GM12872 (cell line): ENCODE results near the gene SYCP2.

ENCODE experiments used
- TF ChIP-seq, protein P1 (sequence below): IDR thresholded peaks from 3 replicates; pipeline ENCODE4 v1.5.1; 2011; ENCODE audit warnings: low read depth, mild to moderate bottlenecking, low read length, moderate library complexity; ENCODE audit not compliant: insufficient read depth

Gene SYCP2

DNA sequence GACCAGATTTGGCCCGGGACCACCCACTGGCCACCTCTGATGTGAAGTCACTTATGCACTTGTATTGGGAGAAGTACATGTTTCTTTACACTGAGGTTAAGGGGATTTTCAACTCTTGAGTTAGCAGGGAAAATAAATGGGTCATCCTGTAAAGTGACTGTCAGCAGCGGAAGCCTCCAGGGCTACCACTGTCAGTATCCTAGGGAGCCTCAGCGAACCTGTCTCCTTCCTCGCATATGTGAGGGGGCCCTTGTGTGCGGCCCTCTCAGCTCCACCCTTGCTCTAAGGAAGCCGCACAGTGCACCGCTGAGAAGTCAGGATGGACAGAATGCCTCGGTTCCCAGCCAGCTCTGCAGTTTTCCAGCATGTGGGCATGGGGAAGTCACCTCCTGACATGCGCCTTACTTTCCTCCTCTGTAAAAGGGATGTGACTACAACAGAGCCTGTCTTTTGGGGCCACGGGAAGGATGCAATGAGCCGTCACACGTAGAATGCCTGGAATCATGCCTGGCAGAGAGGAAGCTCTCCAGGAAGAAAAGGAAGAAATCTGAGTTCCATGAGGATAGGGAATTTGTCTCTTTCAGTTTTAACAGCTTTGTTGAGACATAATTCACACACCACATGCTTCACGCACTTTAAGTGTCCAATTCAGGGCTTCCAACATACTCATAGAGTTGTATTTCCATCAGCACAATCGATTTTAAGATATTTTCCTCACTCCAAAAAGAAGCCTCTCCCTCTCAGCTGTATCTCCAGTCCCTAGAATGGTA is 115.4 kb downstream of the SYCP2 start:
- TF ChIP-seq, protein P1, sequence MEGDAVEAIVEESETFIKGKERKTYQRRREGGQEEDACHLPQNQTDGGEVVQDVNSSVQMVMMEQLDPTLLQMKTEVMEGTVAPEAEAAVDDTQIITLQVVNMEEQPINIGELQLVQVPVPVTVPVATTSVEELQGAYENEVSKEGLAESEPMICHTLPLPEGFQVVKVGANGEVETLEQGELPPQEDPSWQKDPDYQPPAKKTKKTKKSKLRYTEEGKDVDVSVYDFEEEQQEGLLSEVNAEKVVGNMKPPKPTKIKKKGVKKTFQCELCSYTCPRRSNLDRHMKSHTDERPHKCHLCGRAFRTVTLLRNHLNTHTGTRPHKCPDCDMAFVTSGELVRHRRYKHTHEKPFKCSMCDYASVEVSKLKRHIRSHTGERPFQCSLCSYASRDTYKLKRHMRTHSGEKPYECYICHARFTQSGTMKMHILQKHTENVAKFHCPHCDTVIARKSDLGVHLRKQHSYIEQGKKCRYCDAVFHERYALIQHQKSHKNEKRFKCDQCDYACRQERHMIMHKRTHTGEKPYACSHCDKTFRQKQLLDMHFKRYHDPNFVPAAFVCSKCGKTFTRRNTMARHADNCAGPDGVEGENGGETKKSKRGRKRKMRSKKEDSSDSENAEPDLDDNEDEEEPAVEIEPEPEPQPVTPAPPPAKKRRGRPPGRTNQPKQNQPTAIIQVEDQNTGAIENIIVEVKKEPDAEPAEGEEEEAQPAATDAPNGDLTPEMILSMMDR = no peak

DNA sequence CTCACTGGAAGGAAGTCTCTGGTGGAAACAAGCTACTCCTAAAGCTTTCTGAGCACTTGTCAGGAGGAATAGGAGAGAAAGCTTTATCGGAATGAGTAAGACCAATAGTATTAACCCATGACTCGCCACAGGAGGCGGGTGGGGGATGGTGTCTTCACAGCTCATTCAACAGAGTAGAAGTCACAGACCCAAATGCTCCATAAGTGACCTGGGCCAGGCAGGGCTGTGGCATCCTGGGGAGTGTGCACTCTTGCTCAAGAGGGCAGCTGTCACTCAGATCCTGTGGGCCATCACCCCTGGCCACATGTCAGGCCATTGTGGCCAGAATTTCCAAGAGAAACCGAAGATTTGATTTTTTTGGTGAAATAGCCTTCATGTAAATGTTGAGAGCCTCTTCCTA is 116.0 kb downstream of the SYCP2 start:
- TF ChIP-seq, protein P1 = no peak

DNA sequence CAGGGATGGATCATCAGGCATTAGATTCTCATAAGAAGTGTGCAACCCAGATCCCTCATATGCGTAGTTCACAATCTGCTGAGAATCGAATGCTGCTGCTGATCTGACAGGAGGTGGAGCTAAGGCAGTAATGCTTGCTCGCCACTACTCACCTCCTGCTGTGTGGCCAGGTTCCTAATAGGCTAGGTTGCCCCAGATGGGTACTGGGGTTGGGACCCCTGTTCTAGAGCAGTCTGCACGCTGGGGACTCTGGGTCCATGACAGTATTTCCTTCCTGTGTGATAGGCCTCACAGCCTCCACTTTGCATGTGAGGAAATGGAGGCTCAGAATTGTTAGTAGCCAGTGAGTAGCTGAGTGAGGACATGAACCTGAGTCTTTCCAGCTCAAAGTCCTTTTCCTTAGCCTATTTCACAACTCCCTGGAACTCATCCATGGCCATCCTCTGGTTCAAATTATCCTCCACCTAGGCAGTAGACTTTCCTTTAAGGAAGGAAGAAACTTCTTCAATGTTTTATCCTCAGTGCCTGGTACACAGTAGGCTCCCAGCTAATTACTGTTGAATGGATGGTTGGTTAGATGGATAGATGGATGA is 117.2 kb downstream of the SYCP2 start:
- TF ChIP-seq, protein P1 = no peak

DNA sequence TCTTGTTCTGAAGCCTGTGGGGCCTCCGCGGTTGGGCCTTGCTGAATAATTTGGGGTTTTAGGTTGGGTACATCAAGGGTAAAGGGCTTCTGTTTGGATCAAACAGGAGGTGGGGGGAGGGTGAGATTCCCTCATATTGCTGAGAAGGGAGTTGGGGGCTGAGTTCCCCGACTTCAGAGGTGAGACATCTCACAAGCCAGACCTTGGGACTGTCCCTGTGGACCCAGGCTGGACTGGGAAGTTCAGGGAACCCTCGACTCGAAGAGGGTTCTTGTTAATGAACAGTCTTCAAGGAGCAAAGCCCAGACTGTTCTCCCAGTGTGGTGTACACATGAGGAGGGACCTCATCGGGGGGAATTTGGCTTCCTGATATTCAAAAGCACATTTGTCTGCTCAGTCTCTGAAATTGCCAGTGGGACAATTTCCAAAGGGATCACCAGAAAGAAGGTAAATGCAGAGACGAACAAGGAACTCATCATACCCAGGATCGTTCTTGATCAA is 118.5 kb downstream of the SYCP2 start:
- TF ChIP-seq, protein P1 = no peak

DNA sequence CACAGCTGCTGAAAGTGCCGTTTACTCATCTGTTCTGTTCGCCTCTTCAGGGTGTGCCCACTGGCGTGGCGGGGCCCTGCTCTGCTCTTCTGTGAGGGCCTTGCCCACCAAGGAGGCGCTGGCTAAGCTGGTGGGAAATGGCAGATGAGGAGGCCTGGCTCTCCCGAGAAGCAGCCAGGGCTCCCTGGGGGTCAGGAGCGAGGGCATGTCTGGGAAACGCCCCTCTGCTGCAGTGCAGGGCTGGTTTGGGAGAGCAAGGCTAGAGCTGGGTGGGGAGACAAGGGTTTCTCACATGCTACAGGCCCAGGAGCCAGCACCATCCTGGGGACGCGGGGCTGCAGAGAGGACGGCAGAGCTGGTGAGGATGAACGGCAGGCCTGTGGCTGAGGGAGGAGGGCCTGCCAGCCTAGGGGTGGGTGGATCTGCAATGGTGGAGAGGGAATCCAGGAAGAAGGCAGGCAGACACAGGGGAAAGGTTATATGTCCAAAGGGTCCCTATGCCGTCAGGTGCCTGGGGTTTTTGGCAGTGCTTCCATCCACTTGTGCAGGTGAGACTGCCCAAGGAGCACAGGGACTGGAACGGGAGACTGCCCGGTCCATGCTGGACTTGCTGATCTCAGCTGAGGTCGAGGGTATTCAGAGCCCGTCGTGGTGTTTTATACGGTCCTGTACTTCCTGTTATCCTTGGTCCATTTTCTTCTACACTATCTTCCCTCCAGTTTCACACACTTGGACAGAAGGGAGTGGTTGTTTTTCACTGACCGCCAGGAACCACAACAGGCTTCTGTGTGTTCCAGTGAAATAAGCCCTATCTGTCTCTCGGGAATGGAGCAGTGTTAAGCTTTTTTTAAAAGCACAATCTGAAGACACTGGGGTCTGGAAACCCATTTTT is 119.2 kb downstream of the SYCP2 start:
- TF ChIP-seq, protein P1 = no peak
